ENCODE measurements around the gene TIMELESS.

DNA sequence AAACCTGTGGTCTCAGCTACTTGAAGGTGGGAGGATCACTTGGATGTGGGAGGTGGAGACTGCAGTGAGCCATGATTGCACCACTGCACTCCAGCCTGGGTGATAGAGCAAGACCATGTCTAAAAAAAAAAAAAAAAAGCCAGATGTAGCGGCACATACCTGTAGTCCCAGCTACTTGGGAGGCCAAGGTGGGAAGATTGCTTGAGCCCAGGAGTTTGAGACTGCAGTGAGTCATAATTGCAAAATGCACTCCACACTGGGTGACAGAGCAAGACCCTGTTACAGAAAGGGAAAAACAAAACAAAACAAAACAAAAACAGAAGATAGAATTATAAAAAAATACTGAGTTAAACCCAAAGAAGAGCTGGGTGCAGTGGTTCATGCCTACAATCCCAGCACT is 57.5 kb downstream of the TIMELESS start:
- no peak for TF ChIP-seq POLR2A (IDR thresholded peaks at IDR 0.05)
- TF ChIP-seq, protein P1, sequence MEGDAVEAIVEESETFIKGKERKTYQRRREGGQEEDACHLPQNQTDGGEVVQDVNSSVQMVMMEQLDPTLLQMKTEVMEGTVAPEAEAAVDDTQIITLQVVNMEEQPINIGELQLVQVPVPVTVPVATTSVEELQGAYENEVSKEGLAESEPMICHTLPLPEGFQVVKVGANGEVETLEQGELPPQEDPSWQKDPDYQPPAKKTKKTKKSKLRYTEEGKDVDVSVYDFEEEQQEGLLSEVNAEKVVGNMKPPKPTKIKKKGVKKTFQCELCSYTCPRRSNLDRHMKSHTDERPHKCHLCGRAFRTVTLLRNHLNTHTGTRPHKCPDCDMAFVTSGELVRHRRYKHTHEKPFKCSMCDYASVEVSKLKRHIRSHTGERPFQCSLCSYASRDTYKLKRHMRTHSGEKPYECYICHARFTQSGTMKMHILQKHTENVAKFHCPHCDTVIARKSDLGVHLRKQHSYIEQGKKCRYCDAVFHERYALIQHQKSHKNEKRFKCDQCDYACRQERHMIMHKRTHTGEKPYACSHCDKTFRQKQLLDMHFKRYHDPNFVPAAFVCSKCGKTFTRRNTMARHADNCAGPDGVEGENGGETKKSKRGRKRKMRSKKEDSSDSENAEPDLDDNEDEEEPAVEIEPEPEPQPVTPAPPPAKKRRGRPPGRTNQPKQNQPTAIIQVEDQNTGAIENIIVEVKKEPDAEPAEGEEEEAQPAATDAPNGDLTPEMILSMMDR (IDR thresholded peaks at IDR 0.05 in 4 of 5, conservative IDR thresholded peaks at IDR 0.05 in 1 of 5), result no peak

Measured in gastrocnemius medialis (tissue), 4 donors.